ENCODE results near the gene XIRP1. TPM values are rescaled to one million over a fixed set of nuclear protein-coding genes. Genes with fewer than 3 reads are reported as not detected.

The XIRP1 gene
- total and polyA plus RNA-seq, 2 donors (not counting 1 experiment from before 2014, with no cell fraction given), result 0.05 TPM; not detected in 1

GRCh38 chr3:39170461-39170860, 21.9 kb downstream of the XIRP1 start:
- Histone ChIP-seq H3K27me3 (ENCODE audit: control insufficient read depth, insufficient read depth, low read length) (no peaks in the 10 kb centered on the region), H3K27ac (ENCODE audit: insufficient read depth, low read length) (no peak overlapping the region), H3K9ac (ENCODE audit: insufficient read depth, low read length) (no peak overlapping the region), H3K4me1 (ENCODE audit: control insufficient read depth, extremely low read depth, insufficient read depth, low read length) (peaks cover 13% of the 10 kb centered on the region), H3K79me2 (ENCODE audit: control insufficient read depth, insufficient read depth, low read length) (no peaks in the 10 kb centered on the region), H3K9me3 (ENCODE audit: control insufficient read depth, insufficient read depth, low read depth, low read length) (no peaks in the 10 kb centered on the region), H3K36me3 (ENCODE audit: control insufficient read depth, insufficient read depth, low read length) (no peaks in the 10 kb centered on the region), H3K4me2 (ENCODE audit: extremely low read depth, insufficient read depth, low read length) (no peak overlapping the region), H2AFZ (ENCODE audit: low read length) (no peak overlapping the region), H4K20me1 (ENCODE audit: control insufficient read depth, extremely low read depth, insufficient read depth, low read length) (no peaks in the 10 kb centered on the region), H3K4me3 (replicated peaks in 1 of 4; ENCODE audit: control extremely low read depth in 1 of 4, insufficient read depth in 1 of 4, low read depth in 3 of 4, low read length in 4 of 4) (no peak overlapping the region)
- TF ChIP-seq EZH2 (IDR thresholded peaks at IDR 0.05; ENCODE audit: low read length, missing control alignments), result no peak
- TF ChIP-seq CTCF (conservative IDR thresholded peaks at IDR 0.05 in 1 of 2, IDR thresholded peaks at IDR 0.05 in 1 of 2; ENCODE audit: low read depth in 1 of 2, low read length in 2 of 2), result no peak
- DNase-seq (ENCODE audit: low read depth in 2 of 2), result no peak

DNA sequence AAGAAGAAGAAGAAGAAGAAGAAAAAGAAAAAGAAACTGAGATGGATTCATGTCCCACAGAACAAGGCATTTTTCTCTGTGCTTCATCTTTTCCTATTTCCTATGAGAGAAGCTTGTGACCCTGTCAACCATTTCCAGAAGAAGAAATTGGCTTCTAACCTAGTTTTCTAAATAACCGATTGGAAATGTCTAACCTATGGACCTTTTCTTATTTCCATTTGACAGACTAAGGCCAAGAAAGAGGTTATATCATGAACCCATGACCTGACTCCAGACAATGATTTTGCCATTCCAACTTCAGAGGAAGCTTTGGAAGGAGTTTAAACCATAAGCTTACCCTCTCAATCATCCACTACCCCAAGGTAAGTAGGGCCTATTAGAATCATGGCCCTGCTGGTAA, 22.7 kb downstream of the XIRP1 start:
- Histone ChIP-seq H4K20me1 (ENCODE audit: control insufficient read depth, extremely low read depth, insufficient read depth, low read length) (no peaks in the 10 kb centered on the region), H3K9ac (ENCODE audit: insufficient read depth, low read length) (no peak overlapping the region), H3K36me3 (ENCODE audit: control insufficient read depth, insufficient read depth, low read length) (no peaks in the 10 kb centered on the region), H3K4me3 (replicated peaks in 1 of 4; ENCODE audit: control extremely low read depth in 1 of 4, insufficient read depth in 1 of 4, low read depth in 3 of 4, low read length in 4 of 4) (no peak overlapping the region), H3K4me1 (ENCODE audit: control insufficient read depth, extremely low read depth, insufficient read depth, low read length) (peaks cover 16% of the 10 kb centered on the region), H3K79me2 (ENCODE audit: control insufficient read depth, insufficient read depth, low read length) (no peaks in the 10 kb centered on the region), H3K9me3 (ENCODE audit: control insufficient read depth, insufficient read depth, low read depth, low read length) (no peaks in the 10 kb centered on the region), H3K4me2 (ENCODE audit: extremely low read depth, insufficient read depth, low read length) (no peak overlapping the region), H3K27ac (ENCODE audit: insufficient read depth, low read length) (no peak overlapping the region), H3K27me3 (ENCODE audit: control insufficient read depth, insufficient read depth, low read length) (no peaks in the 10 kb centered on the region), H2AFZ (ENCODE audit: low read length) (no peak overlapping the region)
- no peak for DNase-seq (ENCODE audit: low read depth in 2 of 2)
- TF ChIP-seq CTCF (conservative IDR thresholded peaks at IDR 0.05 in 1 of 2, IDR thresholded peaks at IDR 0.05 in 1 of 2; ENCODE audit: low read depth in 1 of 2, low read length in 2 of 2) (no peak), EZH2 (IDR thresholded peaks at IDR 0.05; ENCODE audit: low read length, missing control alignments) (no peak)

DNA sequence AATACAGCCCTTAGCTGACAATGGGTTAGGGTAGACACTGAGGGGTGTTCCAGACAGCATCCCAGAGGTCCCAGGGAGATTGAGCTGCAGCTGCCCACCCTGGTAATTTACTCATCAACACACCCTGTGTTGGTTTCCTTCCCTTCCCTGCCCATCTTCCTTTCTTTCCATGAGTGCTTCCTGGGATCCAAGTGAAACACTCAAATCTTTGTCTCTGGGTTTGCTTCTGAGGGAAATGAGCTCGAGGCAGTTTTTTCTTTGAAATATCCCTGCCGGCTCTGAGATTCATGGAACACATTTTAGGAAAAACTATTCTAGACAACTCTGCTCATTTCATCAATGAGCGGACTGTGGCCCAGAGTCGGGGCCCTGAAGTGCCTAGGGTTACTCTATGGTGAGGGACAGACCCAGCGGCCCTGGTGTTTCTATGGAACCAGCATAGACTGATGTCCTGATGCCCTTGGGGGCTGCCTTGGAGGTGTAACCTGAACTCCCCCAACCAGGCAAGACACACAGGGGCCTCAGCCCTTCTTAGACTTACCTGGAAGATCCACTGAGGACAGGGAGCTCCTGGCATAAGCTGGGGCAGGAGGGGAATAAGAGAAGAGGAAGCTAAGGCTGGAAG, 24.1 kb downstream of the XIRP1 start:
- Histone ChIP-seq H3K4me3 (replicated peaks in 1 of 4; ENCODE audit: control extremely low read depth in 1 of 4, insufficient read depth in 1 of 4, low read depth in 3 of 4, low read length in 4 of 4) (no peak overlapping the region), H3K27ac (ENCODE audit: insufficient read depth, low read length) (no peak overlapping the region), H2AFZ (ENCODE audit: low read length) (no peak overlapping the region), H3K27me3 (ENCODE audit: control insufficient read depth, insufficient read depth, low read length) (no peaks in the 10 kb centered on the region), H3K9me3 (ENCODE audit: control insufficient read depth, insufficient read depth, low read depth, low read length) (no peaks in the 10 kb centered on the region), H3K4me2 (ENCODE audit: extremely low read depth, insufficient read depth, low read length) (no peak overlapping the region), H4K20me1 (ENCODE audit: control insufficient read depth, extremely low read depth, insufficient read depth, low read length) (no peaks in the 10 kb centered on the region), H3K79me2 (ENCODE audit: control insufficient read depth, insufficient read depth, low read length) (no peaks in the 10 kb centered on the region), H3K9ac (ENCODE audit: insufficient read depth, low read length) (no peak overlapping the region), H3K36me3 (ENCODE audit: control insufficient read depth, insufficient read depth, low read length) (no peaks in the 10 kb centered on the region), H3K4me1 (ENCODE audit: control insufficient read depth, extremely low read depth, insufficient read depth, low read length) (peaks cover 16% of the 10 kb centered on the region)
- TF ChIP-seq CTCF (conservative IDR thresholded peaks at IDR 0.05 in 1 of 2, IDR thresholded peaks at IDR 0.05 in 1 of 2; ENCODE audit: low read depth in 1 of 2, low read length in 2 of 2) (no peak), EZH2 (IDR thresholded peaks at IDR 0.05; ENCODE audit: low read length, missing control alignments) (no peak)
- no peak for DNase-seq (ENCODE audit: low read depth in 2 of 2)

Measured in fibroblast of lung (primary cell).